ENCODE data around the gene FREY1.

The FREY1 gene

DNA sequence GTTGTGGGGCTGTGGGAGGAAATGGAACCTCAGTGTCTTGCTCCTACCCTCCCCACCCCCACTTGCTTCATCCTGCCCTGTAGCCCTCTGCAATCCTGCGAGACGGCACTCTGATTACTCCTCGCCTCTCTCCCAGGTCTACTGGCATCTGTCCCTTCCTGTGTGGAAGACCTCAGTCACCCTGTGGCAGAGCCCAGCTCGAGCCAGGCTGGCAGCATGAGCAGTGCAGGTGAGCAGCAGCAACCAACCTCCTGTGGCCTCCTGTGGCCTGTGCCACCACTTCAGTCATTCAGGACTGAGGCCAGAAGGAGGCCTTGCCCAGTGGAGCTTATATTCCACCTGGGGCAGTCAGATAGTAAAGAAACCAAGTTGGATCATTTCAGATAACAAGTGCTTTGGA lies 36.4 kb downstream of the FREY1 start:
- no peak for DNase-seq (ENCODE audit: low spot score)

DNA sequence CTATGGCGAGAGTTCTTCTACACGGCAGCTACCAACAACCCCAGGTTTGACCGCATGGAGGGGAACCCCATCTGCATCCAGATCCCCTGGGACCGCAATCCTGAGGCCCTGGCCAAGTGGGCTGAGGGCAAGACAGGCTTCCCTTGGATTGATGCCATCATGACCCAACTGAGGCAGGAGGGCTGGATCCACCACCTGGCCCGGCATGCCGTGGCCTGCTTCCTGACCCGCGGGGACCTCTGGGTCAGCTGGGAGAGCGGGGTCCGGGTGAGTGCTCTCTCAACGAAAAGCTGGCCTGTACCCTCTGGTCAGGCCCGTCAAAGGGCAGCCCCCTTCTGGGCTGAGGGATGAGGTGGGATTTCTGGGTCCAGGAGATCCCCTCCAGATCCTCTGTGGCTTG lies 37.5 kb downstream of the FREY1 start:
- DNase-seq (ENCODE audit: low spot score): no peak

DNA sequence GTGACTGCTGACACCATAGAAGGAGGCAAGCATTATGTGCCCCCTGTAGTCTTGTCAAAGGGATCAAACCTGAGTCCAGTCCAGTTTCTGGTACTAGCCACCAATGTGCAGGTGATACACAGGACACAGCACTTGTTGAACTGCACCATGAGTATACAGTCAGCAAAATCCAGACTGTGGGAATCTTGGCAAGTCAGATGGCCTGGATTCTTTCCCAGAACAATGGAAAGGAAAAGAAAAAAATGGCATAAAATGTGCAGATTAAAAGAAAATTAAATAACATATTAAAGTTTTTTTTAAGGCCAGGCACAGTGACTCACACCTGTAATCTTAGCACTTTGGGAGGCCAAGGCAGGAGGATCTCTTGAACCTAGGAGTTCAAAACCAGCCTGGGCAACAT lies 43.0 kb downstream of the FREY1 start:
- no peak for DNase-seq (ENCODE audit: low spot score)

DNA sequence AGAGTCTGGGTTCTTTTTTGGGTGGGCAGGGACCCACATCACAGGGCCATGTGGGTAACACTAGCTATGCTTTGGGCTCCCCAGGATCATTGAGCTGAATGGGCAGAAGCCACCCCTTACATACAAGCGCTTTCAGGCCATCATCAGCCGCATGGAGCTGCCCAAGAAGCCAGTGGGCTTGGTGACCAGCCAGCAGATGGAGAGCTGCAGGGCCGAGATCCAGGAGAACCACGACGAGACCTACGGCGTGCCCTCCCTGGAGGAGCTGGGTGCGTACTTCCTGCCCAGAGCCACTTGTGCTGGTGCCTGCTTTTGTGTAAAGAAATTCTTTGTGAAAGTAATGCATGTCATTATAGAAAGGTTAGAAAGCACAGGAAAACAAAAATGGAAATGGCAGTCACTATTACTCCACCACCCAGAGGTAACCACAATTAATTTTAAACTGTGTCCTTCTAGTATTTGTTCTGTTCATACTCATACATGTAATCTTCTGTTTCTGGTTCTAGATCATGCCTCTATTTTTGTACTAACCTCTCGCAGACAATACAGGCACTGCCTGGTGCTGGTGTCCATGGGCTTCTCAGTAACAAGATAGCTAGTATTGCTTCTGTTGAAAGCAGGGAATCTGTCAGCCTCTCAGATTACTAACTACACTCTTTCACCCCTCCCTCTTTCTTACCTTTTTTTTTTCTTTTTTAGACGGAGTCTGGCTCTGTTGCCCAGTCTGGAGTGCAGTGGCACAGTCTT lies 46.1 kb downstream of the FREY1 start:
- no peak for DNase-seq (ENCODE audit: low spot score)

DNA sequence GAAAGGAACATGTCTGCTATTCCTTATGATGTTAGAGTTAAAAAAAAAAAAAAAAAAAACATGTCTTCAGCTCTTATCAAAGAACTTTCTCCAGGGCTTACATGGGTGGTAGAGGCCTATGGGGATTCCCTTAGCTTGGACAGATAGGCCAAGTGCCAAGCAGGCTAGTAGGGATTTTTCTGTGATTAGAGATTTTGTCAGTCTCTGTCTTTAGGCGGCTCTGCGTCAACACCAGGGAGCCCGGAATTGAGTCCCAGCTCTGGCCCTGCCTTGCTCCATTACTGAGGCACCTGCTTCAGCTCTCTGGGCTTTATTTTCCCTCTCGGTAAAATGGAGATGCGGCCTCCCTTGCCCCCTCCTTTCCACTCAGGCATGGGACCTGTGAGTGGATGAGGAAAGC lies 46.7 kb downstream of the FREY1 start:
- no peak for DNase-seq (ENCODE audit: low spot score)

DNA sequence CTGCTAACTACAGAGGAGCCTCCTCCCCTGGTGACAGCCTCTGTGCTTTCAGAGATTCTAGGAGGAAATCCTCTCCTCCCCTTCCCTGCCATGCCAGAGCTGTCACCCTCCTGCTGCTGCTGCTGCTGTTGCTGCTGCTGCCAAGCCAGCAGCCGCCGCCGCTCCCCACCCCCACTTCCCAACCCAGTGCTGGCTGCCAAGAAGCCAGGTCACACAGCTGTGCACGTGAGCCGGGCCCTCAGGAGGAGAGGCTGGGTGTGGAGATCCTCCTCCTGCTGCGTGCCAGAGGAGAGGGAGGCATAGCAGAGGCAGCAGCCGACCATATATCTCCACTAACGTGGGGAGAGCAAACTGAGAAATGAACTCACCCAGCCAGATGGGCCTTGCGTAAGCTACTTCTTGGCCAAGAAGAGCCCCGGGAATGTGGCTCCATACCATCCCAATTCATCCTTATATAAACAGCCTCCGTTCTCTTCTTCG lies 47.4 kb downstream of the FREY1 start:
- DNase-seq (ENCODE audit: low spot score): peak; percentile 45

DNA sequence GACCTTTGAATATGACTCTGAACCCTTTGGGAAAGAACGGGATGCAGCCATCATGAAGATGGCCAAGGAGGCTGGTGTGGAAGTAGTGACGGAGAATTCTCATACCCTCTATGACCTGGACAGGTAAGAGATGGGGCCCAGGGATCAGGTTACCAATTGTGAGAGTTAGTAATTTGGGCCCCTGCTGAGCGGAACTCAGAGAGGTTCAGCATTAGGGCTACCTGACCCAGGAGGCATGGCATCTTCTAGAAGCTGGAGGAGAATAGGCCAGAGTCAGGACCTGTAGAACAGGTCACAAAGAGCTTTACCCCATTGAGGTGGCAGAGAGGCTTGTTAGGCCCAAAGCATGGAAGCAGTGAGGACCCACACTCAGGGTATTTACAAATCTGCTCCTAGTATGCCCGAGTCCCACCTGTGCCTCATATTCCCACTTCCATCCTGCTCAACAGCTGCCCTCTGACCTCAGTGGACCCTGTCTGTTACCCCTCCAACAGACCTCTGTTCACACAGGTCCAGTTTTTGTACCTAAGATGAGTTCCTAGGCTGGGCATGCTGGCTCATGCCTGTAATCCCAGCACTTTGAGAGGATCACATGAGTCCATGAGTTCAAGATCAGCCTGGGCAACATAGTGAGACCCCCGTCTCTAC lies 48.2 kb downstream of the FREY1 start:
- DNase-seq (ENCODE audit: low spot score): no peak

DNA sequence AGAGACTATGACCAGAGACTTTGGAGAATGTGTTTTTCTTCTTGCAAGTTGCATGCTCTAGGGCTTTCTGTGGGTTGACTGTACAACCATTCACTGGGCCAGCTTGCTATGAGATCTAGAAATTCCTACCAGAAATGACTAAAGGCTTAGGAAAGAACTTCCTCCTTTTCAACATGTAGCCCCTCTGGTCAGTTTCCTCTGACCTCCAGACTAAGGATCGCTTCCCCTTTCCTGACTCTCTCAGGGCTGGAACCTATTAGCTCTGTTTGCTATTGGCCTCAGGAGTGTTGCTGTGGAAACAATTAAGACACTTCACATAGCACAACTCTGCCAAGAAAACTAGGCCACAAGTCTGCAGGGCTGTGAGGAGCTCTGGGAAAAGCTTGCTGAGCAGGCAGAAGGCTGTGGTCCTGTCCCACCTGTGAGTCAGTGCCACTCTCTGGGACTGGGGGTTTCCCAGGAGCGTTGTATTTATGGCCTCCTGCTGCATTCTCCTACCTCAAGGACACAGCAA lies 49.1 kb downstream of the FREY1 start:
- no peak for DNase-seq (ENCODE audit: low spot score)
